ENCODE measurements around the gene MYCT1.

Gene MYCT1

GRCh38 chr6:152726313-152726712 is 28.6 kb downstream of the MYCT1 start:
- DNase-seq: no peak

- DNase-seq: no peak
These were observed 29.8 kb downstream of the MYCT1 start for GRCh38 chr6:152727507-152727906.

GRCh38 chr6:152734630-152735029 is 36.9 kb downstream of the MYCT1 start:
- no peak for DNase-seq

GRCh38 chr6:152736687-152737273 is 39.1 kb downstream of the MYCT1 start:
- no peak for DNase-seq

GRCh38 chr6:152745509-152746171 is 47.9 kb downstream of the MYCT1 start:
- no peak for DNase-seq

GRCh38 chr6:152746172-152746553 is 48.5 kb downstream of the MYCT1 start:
- DNase-seq: no peak

- no peak for DNase-seq
These were observed 51.1 kb downstream of the MYCT1 start for GRCh38 chr6:152748843-152749242.

GRCh38 chr6:152749336-152749735 is 51.6 kb downstream of the MYCT1 start:
- no peak for DNase-seq

GRCh38 chr6:152750694-152751093 is 53.0 kb downstream of the MYCT1 start, which contains the start of gene VIP:
VIP (plus strand) TSS chr6:152750797; CDS start chr6:152752178, 1,381 bp downstream.
- no peak for DNase-seq

GRCh38 chr6:152765331-152765730 is 67.6 kb downstream of the MYCT1 start:
- DNase-seq: no peak

GRCh38 chr6:152769159-152769558 is 71.5 kb downstream of the MYCT1 start:
- DNase-seq: no peak

GRCh38 chr6:152769993-152770392 is 72.3 kb downstream of the MYCT1 start:
- DNase-seq: no peak

GRCh38 chr6:152771061-152771687 is 73.5 kb downstream of the MYCT1 start:
- DNase-seq: no peak
